HG02610 (cell line): ENCODE results near the gene KHNYN.
"Not testable (repeated sequence)": the region's sequence is repeated elsewhere in the genome, so short reads cannot be mapped to it uniquely, and the experiment has no call there.

Source experiments
- ATAC-seq: cut with Tn5 transposase; IDR thresholded peaks from one replicate; pipeline ENCODE4 v1.9.1; 2021; ENCODE audit warnings: mild to moderate bottlenecking, moderate library complexity; ENCODE audit not compliant: unreplicated experiment

KHNYN gene

DNA sequence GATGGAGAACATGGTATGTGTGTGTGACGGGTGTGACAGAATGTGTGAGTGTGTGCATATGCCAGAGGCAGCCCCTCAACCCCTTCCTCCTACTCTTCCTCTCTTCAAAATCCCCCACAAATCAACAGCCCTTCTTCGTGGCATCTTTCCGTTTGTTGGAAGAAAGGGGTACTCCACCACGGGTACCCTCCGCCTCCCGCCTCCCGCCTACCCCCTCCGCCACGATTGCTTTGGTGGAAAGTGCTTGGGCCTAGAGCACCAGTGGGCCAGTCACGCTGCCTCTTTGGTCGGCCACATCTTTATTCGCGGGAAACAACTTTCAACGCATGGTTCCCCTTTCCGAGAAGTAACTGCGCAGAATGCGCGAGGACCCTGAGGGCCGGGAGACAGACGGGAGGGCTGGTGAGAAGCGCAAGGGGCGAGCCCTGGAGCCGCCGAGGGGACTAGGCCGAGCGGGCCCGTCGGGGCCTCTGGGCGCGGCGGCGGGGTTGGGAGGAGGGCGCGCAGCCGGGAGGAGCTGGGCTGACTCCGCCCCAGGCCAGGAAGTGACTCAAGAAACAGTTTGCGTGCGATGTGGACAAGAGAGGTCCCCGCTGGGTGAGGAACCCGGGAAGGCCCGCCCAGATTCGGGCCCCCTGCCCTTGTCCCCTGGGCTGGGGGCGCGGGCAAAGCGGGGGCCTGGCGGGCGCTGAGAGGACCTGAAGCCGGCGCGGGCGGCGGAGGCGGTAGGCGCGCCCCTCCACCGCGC, at the start of gene KHNYN, which contains the start of gene CBLN3:
Gene KHNYN (plus strand): TSS at position 560 of the 748 bp plus-strand sequence. CDS start 777 bp downstream, outside the sequence.
Gene CBLN3 (minus strand): TSS at position 274 of the 748 bp plus-strand sequence. CDS start 614 bp downstream, outside the sequence.
- peak; percentile 87 for ATAC-seq

GRCh38 chr14:24381363-24382063, 48.2 kb upstream of the KHNYN start:
- no peak for ATAC-seq

DNA sequence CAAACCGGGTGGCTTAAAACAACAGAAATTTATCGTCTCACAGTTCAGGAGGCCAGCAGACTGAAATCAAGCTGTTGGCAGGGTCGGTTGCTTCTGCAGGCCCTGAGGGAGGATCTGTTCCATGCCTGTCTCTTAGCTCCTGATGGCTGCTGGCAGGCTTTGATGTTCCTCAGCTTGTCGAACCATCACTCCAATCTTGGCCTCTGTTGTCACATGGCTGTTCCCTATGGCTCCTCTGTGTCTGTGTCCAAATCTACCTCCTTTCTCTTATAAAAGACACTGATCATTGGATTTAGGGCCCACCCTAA, 47.7 kb upstream of the KHNYN start:
- no peak for ATAC-seq

DNA sequence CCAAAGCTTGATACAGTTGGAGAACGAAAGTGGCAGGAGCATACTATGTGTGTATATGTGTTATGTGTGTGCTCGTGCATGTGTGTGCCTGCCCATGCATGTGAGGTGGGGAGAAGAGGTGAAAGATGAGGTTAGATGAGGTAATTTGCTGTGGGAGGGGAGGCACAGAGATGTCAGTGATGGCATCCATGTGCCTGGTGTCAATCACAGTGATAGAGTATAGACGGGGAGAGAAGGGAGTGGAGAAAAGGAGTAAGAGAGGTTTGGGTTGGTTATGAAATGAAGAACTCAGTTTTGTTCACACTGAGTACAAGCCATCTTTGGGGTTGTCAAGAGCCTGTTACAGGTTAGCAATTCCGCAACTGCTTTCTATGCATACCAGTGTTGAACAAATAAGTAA, 45.6 kb upstream of the KHNYN start:
- ATAC-seq, result no peak

DNA sequence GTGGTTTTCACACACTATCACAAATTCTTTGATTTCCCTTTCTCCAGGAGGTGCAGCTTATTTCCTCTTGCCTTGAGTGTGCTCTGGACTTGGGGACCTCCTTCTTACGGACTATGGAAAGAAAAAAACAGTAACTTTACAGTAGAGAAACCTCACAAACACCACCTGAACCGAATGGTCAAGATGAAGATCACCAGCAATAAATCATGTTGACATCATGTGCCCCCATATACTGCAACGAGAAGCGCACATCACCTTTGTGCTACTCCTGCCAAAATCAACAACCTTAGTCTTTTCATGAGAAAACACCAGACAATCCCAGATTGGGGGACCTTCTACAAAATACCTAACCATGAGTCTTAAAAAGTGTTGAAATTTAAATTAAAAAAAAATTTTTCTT, 44.2 kb upstream of the KHNYN start:
- ATAC-seq, result no peak

GRCh38 chr14:24387009-24387345, 42.8 kb upstream of the KHNYN start:
- no peak for ATAC-seq

GRCh38 chr14:24387579-24387978, 42.2 kb upstream of the KHNYN start:
- not testable (repeated sequence) for ATAC-seq

DNA sequence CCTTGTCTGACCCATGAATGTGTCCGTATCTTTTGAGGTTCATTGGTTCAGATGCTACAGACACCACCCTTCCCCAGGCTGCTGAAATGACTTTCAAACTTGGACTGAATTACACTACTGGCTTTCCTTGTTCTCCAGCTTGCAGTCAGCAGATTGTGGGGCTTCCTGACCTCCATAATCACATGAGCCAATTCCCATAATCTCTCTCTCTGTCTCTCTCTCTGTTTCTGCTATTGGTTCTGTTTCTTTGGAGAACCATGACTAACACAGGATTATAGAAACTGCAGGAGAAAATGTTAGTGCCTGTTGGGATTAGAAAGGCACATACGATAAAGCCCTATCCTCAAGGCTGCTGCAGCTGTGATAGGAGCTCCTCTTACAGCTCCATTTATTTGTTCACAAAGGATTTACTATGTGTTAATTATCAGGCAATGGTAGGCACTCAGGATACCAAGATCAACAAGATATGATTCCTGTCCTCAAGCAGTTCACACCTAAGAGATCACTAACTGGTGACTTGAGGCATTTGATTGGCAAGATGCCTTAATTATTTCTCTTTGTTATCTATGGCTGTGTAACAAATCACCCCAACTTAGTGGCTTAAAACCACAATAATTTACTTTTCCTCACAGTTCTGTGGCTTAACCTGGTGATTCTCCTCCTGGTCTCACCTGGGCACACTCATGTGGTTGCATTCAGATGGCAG, 41.1 kb upstream of the KHNYN start:
- ATAC-seq, result no peak

GRCh38 chr14:24389226-24389848, 40.4 kb upstream of the KHNYN start:
- no peak for ATAC-seq

DNA sequence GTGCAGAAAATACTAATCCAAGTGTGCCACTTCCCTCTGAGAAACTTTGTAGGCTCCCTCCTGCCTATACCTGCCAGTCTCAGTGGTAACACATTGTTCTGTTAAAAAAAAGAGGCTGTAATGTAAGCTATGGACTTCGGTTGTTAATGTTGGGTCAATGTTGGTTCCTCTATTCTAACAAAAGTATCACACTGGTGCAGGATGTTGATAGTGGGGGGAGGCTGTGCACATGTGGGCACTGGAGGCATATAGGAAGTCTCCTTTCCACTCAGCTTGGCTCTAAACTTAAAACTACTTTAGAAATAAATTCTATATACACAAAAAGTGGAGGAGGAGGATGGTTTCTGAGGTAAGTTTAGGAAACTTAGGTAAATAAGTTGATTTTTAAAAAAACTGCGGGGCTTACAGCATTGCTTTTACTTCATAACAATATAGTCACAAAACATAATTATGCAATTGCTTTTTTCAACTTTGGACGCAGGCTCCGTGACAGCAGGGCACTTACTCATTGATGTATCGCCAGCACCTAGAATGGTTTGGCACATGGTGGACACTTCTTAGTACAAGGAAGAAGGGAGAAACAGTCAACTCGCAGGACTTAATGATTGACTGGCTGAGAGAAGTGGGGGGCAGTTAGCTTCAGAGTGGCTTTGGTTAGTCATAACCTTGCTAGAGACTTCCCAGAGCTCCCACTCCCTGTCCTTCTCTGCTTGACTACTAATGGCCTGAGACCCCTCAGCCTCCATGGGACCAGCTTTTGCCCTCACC, 38.9 kb upstream of the KHNYN start:
- ATAC-seq, result no peak

GRCh38 chr14:24392325-24393091, 37.2 kb upstream of the KHNYN start:
- ATAC-seq, result no peak

DNA sequence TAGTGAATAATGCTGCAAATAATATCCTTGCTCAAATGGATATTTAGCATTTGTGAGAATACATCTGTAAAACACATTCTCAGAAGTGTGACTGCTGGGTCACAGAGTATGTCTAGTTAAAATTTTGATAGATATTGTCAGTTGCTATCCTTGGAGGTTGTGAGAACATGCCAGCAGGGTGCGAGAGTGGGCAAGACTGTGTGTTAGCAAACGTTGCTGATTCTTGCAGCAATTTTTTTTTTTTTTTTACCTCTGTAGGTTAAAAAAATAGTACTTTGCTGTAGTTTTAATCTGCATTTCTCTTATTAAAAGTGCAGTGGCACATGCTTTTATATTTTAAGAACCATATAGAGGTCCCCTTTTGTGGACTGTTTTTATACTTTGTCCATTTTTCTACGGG, 35.5 kb upstream of the KHNYN start:
- no peak for ATAC-seq

DNA sequence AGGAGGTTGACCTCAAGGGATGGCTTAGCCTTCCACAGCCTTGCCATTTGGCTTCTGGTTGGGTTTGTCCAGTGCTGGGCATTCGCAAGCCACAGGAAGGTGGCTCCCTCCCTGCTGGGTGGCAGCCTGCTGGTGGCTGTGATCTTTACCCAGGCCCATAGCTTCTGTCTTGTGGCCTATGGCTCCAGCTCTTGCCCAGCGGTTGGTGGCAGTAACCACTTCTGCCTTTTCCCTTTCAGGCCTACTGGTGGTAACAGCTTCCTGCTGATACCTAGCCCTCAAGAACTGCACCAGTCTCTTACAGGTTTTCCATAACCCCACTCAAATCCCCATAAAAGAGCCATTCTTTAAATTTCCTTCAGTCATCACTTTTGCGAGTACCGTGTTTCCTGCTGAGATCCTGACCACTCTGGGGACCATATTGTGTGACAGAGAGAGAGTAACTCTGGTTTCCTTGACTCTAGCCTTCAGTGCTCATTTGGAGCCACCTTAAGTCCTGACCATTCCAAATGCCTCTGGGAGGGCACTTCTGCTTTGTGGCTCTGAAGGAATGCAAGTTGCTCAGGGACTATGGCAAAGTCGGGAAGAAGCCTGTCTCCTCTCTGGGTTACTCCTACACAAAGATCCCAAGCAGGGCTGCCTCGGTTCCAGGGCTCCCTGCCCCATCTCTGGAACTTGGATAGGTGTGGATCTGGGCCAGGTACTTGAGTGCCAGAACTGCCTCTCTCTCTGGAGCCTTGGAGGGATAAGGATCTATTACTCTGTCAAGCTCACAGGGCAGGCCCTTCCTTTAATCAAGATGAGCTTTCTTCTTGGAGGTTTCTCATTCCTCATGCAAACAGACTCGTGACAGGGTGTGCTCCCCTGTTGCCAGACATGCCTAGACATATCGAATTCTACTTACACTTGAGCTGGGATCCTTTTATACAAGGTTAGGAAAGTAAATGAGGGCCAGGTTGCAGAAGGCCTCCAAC, 33.9 kb upstream of the KHNYN start:
- ATAC-seq, result no peak

DNA sequence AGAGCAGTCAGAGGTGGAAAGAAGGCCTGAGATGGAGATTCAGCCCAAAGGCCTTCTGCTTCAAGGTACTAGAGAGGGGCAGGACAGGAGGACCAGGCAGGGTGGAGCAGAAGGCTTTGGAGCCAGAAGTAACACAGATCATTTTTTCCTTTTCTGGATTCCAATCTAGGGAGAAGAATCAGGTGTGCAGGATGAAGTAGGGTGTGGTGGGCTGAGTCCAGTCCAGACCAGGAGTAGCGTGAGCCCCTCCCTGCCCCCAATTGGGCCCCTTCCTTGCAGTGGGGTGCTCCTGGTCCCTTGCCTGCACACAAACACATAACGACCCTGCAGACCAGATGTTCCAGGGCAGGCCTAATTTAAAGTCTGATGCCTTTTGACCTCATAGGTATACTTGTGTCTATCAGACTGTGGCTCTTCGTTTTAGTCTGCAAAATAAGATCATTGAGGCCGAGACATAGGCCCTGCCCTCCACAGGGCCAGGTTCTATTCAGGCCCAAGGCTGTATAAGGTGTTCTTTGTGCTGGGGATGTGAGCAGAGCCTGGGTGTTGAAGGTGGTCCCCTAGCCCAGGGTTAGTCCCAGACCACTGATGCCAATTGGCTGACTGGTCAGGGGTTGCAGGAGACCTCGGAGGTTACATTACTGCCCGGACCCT, 32.0 kb upstream of the KHNYN start:
- no peak for ATAC-seq

- ATAC-seq, result no peak
Measured at GRCh38 chr14:24398293-24398652, 31.5 kb upstream of the KHNYN start.

- no peak for ATAC-seq
Measured at GRCh38 chr14:24398653-24399446, 30.9 kb upstream of the KHNYN start, which contains the start of gene NYNRIN. NYNRIN (plus strand) TSS chr14:24399003; CDS start chr14:24399247, 244 bp downstream.

DNA sequence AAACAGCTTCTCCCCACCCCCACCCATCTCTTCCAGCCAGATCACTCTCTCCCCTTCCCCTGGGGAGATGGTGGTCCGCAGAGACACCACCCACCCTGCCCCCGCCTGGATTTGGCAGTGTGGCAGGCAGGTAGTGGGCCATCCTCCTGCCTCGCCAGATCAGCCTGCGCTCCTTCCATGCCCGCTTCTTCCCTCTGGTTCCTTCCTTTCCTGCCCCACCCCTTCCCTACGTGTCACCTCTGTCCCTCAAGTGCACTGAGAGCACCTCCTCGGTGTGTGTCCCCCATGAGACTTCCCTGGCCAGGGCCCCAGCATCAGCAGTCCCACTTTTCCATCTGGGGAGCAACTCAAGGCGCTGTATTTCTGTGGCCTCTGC, 30.3 kb upstream of the KHNYN start:
- no peak for ATAC-seq
